Stimulated activated CD4-positive, alpha-beta T cell treated with anti-CD3 and anti-CD28 coated beads, Interleukin-12 subunit alpha, Interleukin-12 subunit beta, amount 100 ng/mL, for 24 hours (primary cell): ENCODE measurements around the gene RTKN.
"Not testable (repeated sequence)": the region's sequence is repeated elsewhere in the genome, so short reads cannot be mapped to it uniquely, and the experiment has no call there.

Source experiments
- DNase-seq, 2 experiments: peaks; one replicate each; pipeline ENCODE4 v3.0.0-alpha.2; 2020; ENCODE audit warnings: low read depth in 2 of 2

RTKN gene

GRCh38 chr2:74439373-74439772 lies 2.4 kb downstream of the RTKN start:
- no peak for DNase-seq

- DNase-seq: no peak
These were observed 3.5 kb downstream of the RTKN start for GRCh38 chr2:74438248-74438647.

GRCh38 chr2:74436848-74437695 lies 4.7 kb downstream of the RTKN start:
- DNase-seq: no peak

GRCh38 chr2:74436111-74436805 lies 5.5 kb downstream of the RTKN start:
- DNase-seq: no peak

- DNase-seq: no peak
These were observed 11.2 kb downstream of the RTKN start for GRCh38 chr2:74430502-74430901.

- DNase-seq: no peak
These were observed 12.0 kb downstream of the RTKN start for GRCh38 chr2:74429487-74430451.

GRCh38 chr2:74428675-74429074 lies 13.1 kb downstream of the RTKN start:
- no peak for DNase-seq

- DNase-seq: no peak
These were observed 14.2 kb downstream of the RTKN start for GRCh38 chr2:74427551-74427950.

- no peak for DNase-seq
These were observed 15.5 kb downstream of the RTKN start for GRCh38 chr2:74426181-74426758.

GRCh38 chr2:74425523-74425922 lies 16.2 kb downstream of the RTKN start:
- DNase-seq: no peak

- DNase-seq: no peak
These were observed 16.7 kb downstream of the RTKN start for GRCh38 chr2:74424995-74425406.

- no peak for DNase-seq
These were observed 17.4 kb downstream of the RTKN start for GRCh38 chr2:74424139-74424992.

GRCh38 chr2:74423231-74424095 lies 18.3 kb downstream of the RTKN start:
- DNase-seq: no peak

- peak; percentile 85 to 92 for DNase-seq
These were observed 20.4 kb downstream of the RTKN start, which contains the start of the genes C2orf81 and WDR54 for GRCh38 chr2:74421221-74421870. Gene C2orf81, minus strand, starts transcription at chr2:74421619. Its CDS starts 59 bp downstream, at chr2:74421560. Gene WDR54, plus strand, starts transcription at chr2:74421730. Its CDS starts 424 bp downstream, at chr2:74422154.

- DNase-seq: not testable (repeated sequence)
These were observed 21.2 kb downstream of the RTKN start for GRCh38 chr2:74420443-74421103.

GRCh38 chr2:74420006-74420405 lies 21.7 kb downstream of the RTKN start:
- no peak for DNase-seq

- DNase-seq: no peak
These were observed 22.4 kb downstream of the RTKN start for GRCh38 chr2:74419345-74419744.

GRCh38 chr2:74418312-74418711 lies 23.4 kb downstream of the RTKN start:
- DNase-seq: no peak
